Stimulated activated naive B cell treated with anti-CD40 and anti-IgM and Interleukin-4, amounts not matched to agents 10 μg/mL and 1 μg/mL and 100 μg/mL, for 72 hours (primary cell): ENCODE data around the gene LIN28B.
"Not testable (repeated sequence)": the region's sequence is repeated elsewhere in the genome, so short reads cannot be mapped to it uniquely, and the experiment has no call there.

Experiments
- ATAC-seq, 2 donors: fragments of 150-1000 bp; cut with Tn5 transposase; replicated peaks; 2 replicates each; pipeline ENCODE4 v1.10.0; 2021; ENCODE audit warnings: moderate library complexity in 1 of 2
- DNase-seq: peaks from one replicate; pipeline ENCODE4 v3.0.0; 2021
- H3K27ac Mint-ChIP-seq: one replicate; pipeline ENCODE4 v1.8.0; 2022; ENCODE audit warnings: mild to moderate bottlenecking, mixed read lengths
- H3K27me3 Mint-ChIP-seq, 2 donors: one replicate each; pipeline ENCODE4 v1.8.0; 2022; ENCODE audit warnings: mixed read lengths in 2 of 2
- H3K36me3 Mint-ChIP-seq, 2 donors: one replicate each; pipeline ENCODE4 v1.8.0; 2022; ENCODE audit warnings: mixed read lengths in 2 of 2, mild to moderate bottlenecking in 1 of 2
- H3K4me1 Mint-ChIP-seq, 2 donors: one replicate each; pipeline ENCODE4 v1.8.0; 2022; ENCODE audit warnings: mixed read lengths in 2 of 2, mild to moderate bottlenecking in 1 of 2
- H3K4me3 Mint-ChIP-seq, 2 donors: one replicate each; pipeline ENCODE4 v1.8.0; 2022; ENCODE audit warnings: mild to moderate bottlenecking in 2 of 2, mixed read lengths in 2 of 2, moderate library complexity in 1 of 2
- H3K9me3 Mint-ChIP-seq, 2 donors: one replicate each; pipeline ENCODE4 v1.8.0; 2022; ENCODE audit warnings: mixed read lengths in 2 of 2, mild to moderate bottlenecking in 1 of 2

LIN28B gene

DNA sequence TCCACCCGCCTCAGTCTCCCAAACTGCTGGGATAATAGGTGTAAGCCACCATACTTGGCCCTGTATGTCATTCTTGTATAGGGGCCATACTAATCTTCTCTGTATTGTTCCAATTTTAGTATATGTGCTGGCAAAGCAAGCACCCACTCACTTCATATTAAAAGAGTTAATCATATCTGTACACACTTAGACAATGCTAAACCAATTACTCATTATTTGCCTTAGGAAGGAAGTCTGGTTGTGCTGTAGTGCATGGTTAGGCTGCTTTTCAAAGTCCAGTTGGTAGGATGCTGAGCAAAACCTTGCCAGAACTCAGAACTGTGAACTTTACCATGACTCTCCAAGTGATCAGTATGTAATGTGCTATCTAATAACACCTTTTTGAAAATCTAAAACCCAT, 88.6 kb downstream of the LIN28B start:
- DNase-seq: no peak
- H3K4me1 Mint-ChIP-seq: no peaks in the 10 kb centered on the region
- no peak overlapping the region for H3K4me3 Mint-ChIP-seq
- H3K27ac Mint-ChIP-seq: no peak overlapping the region
- ATAC-seq: no peak
- peaks cover 6 to 9% of the 10 kb centered on the region in 2 donors for H3K27me3 Mint-ChIP-seq
- peaks cover 3 to 4% of the 10 kb centered on the region in 2 donors for H3K9me3 Mint-ChIP-seq
- no peaks in the 10 kb centered on the region for H3K36me3 Mint-ChIP-seq

DNA sequence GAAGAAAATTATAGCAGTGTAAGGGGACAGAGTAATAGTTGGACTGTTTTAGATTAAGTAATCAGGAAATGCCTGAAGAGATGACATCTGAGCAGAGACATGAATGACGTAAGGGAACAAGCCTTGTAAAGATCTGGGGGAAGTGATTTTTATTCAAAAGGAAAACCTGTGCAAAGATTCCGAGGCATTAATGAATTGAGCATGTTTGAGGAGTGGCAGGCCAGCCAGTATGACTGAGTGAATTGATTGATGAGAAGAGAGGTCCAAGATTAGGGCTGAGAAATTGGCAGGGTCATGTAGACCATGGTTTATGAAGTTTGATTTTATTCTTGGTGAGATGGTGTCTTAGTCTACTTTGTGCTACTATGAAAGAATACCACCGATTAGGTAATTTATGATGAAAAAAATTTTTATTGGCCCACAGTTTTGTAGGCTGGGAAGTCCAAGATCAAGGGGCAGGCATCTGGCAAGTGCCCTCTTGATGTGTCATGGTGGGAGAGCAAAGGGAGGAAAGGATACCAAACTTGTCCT, 95.1 kb downstream of the LIN28B start:
- Mint-ChIP-seq H3K4me3 (no peak overlapping the region), H3K27ac (no peak overlapping the region), H3K36me3 (peaks cover 0 to 1% of the 10 kb centered on the region in 2 donors), H3K4me1 (no peaks in the 10 kb centered on the region), H3K27me3 (peaks cover 5 to 16% of the 10 kb centered on the region in 2 donors), H3K9me3 (peaks cover 9 to 13% of the 10 kb centered on the region in 2 donors)
- ATAC-seq: no peak
- no peak for DNase-seq

DNA sequence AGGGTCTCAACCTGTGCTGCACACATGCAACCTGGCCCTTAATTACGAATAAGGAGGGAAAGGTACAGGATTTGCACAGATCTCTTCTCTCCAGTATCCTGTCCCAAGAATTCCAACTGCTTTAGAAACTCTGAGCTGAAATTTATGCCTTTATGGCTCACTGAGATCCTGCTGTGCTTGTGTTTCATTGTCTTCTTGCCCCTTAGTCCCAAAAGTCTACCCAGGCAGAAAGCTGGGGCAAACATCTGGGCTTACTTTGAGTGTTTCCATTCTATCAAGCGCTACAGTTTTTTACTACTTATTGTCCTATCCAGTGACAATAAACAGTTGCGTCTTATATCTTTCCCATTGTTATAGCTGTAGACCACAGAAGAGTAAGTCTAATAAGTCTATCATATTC, 99.7 kb downstream of the LIN28B start:
- no peak for DNase-seq
- H3K36me3 Mint-ChIP-seq: peaks cover 0 to 1% of the 10 kb centered on the region in 2 donors
- H3K27ac Mint-ChIP-seq: no peak overlapping the region
- H3K9me3 Mint-ChIP-seq: peaks cover 9% of the 10 kb centered on the region in 2 donors
- H3K4me1 Mint-ChIP-seq: no peaks in the 10 kb centered on the region
- no peak for ATAC-seq
- peaks cover 5 to 18% of the 10 kb centered on the region in 2 donors for H3K27me3 Mint-ChIP-seq
- H3K4me3 Mint-ChIP-seq: no peak overlapping the region

DNA sequence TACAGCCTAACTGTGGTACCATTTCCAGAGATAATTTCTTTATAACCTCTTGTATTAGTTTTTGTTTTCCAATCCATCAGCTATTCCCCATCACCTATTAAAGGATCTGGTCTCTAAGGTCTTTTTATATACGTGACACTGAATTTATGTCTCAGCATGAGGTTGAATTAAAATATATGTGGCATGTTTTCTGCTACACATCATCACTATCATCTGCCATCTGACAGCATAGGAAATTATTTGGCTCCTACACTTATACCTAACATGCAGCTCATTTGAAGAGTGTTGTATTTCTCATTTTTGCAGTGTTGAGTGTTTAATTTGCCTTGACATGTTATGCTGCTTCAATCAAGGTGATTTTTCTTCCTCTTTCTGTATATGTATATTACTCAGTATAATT, 100.3 kb downstream of the LIN28B start:
- ATAC-seq (no peak), DNase-seq (no peak)
- H3K27ac Mint-ChIP-seq: no peak overlapping the region
- H3K9me3 Mint-ChIP-seq: peaks cover 9% of the 10 kb centered on the region in 2 donors
- no peaks in the 10 kb centered on the region for H3K4me1 Mint-ChIP-seq
- no peak overlapping the region for H3K4me3 Mint-ChIP-seq
- H3K36me3 Mint-ChIP-seq: peaks cover 0 to 1% of the 10 kb centered on the region in 2 donors
- H3K27me3 Mint-ChIP-seq: peaks cover 5 to 14% of the 10 kb centered on the region in 2 donors

DNA sequence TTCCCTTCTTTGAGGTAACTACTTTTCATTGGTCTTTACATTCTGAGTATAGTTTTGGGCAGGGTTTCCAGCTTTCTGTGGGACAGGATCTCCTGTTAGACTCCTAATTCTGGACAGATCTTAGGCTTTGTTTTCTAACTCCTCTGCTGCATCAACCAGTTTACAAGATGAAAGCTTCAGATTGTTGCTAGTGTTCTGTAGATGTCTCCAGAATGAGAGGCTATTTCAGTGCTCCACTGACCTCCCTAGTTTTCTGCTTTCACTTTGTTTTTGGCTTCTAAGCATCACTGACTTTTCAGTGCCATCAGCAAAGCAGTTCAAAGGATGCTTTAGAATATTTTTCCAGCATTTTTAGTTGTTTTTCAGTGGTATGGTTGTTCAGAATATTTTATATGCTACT, 101.4 kb downstream of the LIN28B start:
- Mint-ChIP-seq H3K9me3 (peaks cover 9% of the 10 kb centered on the region in 2 donors), H3K4me3 (no peak overlapping the region), H3K36me3 (peaks cover 0 to 1% of the 10 kb centered on the region in 2 donors), H3K27ac (no peak overlapping the region), H3K4me1 (no peaks in the 10 kb centered on the region), H3K27me3 (peaks cover 5 to 15% of the 10 kb centered on the region in 2 donors)
- ATAC-seq (no peak), DNase-seq (no peak)

DNA sequence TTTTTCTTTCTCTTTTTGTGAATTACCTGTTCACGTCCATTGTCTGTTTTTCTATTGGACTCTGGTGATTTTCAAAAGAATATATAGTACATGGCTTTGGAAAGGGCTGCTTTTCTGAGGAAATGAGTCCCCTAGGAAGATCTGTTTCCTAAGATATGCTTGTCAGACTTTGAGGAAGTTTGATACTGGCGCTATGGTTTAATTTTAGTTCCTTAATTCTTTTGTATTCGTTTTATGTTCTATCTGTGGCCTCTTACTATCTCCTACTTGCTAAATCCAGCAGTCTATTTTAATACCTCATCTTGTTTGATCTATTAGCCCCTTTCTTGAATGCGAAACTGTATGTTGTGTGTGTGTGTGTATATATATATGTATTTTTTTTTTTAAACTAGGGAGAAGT, 101.9 kb downstream of the LIN28B start:
- Mint-ChIP-seq H3K27ac (no peak overlapping the region), H3K4me1 (no peaks in the 10 kb centered on the region), H3K27me3 (peaks cover 5 to 17% of the 10 kb centered on the region in 2 donors), H3K36me3 (peaks cover 0 to 1% of the 10 kb centered on the region in 2 donors), H3K4me3 (no peak overlapping the region), H3K9me3 (peaks cover 9% of the 10 kb centered on the region in 2 donors)
- no peak for DNase-seq
- no peak for ATAC-seq

DNA sequence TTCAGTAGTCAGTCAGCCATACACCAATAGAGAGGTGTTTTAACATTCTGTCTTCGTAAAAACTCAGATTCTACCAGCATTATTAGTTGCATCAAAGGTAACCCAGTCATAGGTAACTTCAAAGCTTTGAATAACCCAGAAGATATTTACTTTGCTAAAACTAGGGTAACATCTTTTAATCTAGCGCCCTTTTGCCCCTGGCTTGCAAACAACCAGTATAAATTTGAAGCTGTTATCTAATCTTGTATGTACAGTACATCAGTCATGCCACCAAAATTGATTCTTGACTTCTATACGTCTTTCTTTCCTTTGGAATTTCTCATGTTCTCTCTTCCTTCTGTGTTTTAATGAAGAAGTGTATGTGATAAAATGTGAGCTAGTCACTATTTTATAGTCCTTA, 109.3 kb downstream of the LIN28B start:
- ATAC-seq (no peak), DNase-seq (no peak)
- Mint-ChIP-seq H3K27me3 (peaks cover 21 to 23% of the 10 kb centered on the region in 2 donors), H3K36me3 (no peaks in the 10 kb centered on the region), H3K9me3 (no peaks in the 10 kb centered on the region), H3K4me3 (no peak overlapping the region), H3K27ac (no peak overlapping the region), H3K4me1 (no peaks in the 10 kb centered on the region)

DNA sequence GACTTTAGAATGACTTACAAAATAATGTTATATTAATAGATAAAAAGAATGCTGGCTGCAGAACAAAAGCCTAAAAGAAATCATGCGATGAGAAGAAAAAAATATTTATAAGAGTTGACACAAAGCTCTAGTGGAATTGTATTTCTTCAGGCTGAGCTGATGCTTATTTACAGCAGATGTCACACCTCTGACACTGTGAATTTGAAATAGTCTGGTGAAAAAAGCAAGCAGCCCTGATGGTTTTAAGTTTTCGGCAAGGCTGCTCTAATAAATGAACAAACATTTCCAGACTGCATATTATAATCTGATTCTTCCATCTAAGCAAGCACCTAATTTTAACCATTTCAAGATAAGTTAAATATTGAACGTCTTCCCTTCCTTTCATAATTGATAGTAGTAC, 109.9 kb downstream of the LIN28B start:
- no peak for ATAC-seq
- H3K27me3 Mint-ChIP-seq: peaks cover 21 to 23% of the 10 kb centered on the region in 2 donors
- DNase-seq: no peak
- no peaks in the 10 kb centered on the region for H3K4me1 Mint-ChIP-seq
- no peaks in the 10 kb centered on the region for H3K9me3 Mint-ChIP-seq
- H3K27ac Mint-ChIP-seq: no peak overlapping the region
- H3K4me3 Mint-ChIP-seq: no peak overlapping the region
- H3K36me3 Mint-ChIP-seq: no peaks in the 10 kb centered on the region

DNA sequence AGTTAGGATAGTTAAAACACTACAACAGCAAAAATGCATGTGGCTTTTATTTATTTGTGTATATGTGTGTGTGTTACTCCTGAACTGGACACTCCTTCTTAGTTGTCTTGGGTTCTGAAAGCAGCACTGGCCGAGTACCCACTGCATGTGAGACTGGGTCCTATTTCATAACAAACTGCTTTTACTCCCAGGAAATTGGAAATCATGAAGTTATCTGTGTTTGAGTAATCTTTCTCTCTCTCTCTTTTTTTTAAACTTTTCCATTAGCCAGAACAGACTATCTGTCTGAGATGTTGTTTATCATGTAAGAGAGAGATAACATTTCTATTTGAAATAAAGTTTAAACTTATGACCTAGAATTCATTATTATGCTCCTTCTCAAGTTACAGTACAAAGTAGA, 110.4 kb downstream of the LIN28B start:
- no peak for ATAC-seq
- Mint-ChIP-seq H3K27ac (no peak overlapping the region), H3K4me3 (no peak overlapping the region), H3K9me3 (no peaks in the 10 kb centered on the region), H3K4me1 (no peaks in the 10 kb centered on the region), H3K36me3 (no peaks in the 10 kb centered on the region), H3K27me3 (peaks cover 21 to 23% of the 10 kb centered on the region in 2 donors)
- DNase-seq: no peak

DNA sequence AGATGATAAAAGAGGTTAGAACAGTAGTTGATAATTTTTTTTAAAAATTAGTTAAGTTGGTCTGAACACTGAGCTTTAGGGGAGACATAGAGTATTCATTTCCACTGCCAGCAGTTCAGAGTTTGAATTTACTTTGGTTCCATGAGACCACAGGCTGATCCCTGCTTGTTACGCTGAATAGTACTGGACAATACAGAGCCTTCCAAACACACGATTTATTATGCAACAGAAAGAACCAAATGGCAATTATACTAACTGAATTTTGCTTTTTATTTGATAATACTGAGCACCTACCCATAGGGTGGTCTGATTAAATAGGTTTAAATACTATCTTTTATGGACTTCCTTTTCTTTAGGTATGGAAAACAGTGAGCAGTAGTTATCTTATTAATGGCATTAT, 111.5 kb downstream of the LIN28B start:
- DNase-seq (no peak), ATAC-seq (no peak)
- Mint-ChIP-seq H3K27me3 (peaks cover 18 to 28% of the 10 kb centered on the region in 2 donors), H3K27ac (no peak overlapping the region), H3K9me3 (no peaks in the 10 kb centered on the region), H3K36me3 (no peaks in the 10 kb centered on the region), H3K4me1 (no peaks in the 10 kb centered on the region), H3K4me3 (no peak overlapping the region)

DNA sequence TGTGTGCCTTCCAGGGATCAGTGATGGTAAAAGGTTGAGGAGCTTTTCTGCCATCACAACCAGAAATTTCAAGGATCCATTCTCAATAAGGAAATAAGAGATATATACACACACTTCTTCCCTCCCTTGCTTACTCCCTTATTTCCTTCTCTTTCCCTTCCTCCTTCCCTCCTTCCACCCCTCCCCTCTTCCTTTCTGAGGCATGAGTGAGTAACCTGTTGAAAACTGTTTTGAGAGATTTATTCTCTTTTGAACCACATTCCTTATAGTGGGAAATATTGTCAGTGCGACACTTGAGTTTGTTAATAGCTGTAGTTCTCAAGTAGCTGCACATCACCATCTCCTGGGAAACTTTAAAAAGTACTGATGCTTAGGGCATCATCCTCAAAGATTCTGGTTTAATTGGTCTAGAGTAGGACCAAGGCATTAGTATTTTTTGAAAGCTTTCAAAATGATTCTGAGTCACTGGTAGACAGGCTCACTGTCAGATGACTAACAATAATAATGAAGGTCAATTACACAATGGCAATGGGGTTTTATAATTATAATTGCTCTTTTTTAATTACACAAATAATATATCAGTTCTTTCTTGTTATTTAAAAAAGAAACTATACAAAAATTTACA, 113.0 kb downstream of the LIN28B start:
- DNase-seq: no peak
- ATAC-seq: no peak
- H3K9me3 Mint-ChIP-seq: no peaks in the 10 kb centered on the region
- no peak overlapping the region for H3K4me3 Mint-ChIP-seq
- no peaks in the 10 kb centered on the region for H3K4me1 Mint-ChIP-seq
- H3K36me3 Mint-ChIP-seq: no peaks in the 10 kb centered on the region
- no peak overlapping the region for H3K27ac Mint-ChIP-seq
- H3K27me3 Mint-ChIP-seq: peaks cover 16 to 28% of the 10 kb centered on the region in 2 donors

DNA sequence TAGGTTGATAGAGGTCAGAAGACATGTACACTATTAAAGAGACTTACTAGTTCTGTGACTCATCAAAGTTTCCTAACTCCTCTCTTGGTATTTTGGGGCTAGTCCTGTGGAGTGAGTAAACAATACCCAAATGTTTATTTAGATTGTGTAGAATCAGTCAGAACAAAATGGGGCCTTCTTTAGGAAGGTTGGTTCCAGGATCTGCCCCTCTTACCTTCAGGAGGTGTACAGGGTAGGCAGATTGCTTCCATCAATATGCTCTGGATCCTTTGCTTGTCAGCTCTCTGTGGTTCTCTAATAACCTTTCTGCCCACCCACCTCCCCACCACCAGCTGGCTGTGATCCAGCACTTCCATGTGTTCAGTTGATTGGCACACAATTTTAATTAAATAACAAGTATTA, 115.9 kb downstream of the LIN28B start:
- Mint-ChIP-seq H3K27ac (no peak overlapping the region), H3K4me3 (no peak overlapping the region), H3K27me3 (peaks cover 11 to 18% of the 10 kb centered on the region in 2 donors), H3K4me1 (no peaks in the 10 kb centered on the region), H3K36me3 (no peaks in the 10 kb centered on the region), H3K9me3 (no peaks in the 10 kb centered on the region)
- ATAC-seq (peak in 1 of 2 donors; percentile 10), DNase-seq (no peak)

DNA sequence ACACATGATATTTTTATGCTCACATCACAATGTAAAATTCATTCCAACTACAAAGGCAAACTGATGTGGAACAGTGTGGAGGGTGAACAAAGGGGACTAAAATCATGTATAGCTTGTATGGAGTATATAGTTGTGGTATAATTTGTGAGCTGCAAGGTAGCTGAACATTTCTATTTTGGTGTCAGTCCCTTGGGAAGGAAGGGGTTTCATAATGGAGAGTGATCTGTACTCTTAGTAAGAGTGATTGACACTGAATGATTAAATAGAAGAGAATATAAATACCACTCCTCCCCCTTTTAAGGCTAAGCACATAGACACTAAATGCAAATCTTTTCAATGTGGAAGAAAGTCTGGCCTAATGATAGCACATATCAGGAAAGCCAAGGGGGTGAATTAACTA, 118.3 kb downstream of the LIN28B start:
- Mint-ChIP-seq H3K27me3 (peaks cover 7 to 13% of the 10 kb centered on the region in 2 donors), H3K4me3 (no peak overlapping the region), H3K36me3 (no peaks in the 10 kb centered on the region), H3K27ac (no peak overlapping the region), H3K9me3 (no peaks in the 10 kb centered on the region), H3K4me1 (no peaks in the 10 kb centered on the region)
- ATAC-seq (no peak), DNase-seq (no peak)

DNA sequence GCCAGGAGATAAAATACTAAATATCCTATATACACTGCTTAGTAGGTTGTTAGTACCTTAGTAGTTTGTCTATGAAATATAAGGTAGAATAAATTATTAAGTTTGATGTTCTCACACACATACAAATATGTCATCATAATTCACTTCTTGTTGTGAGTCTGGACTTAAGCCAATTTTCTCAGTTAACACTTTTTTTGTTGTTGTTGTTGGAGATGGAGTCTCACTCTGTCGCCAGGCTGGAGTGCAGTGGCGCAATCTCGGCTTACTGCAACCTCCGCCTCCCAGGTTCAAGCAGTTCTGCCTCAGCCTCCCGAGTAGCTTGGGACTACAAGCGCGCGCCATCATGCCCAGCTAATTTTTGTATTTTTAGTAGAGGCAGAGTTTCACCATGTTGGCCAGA, 119.5 kb downstream of the LIN28B start:
- H3K4me1 Mint-ChIP-seq, H3K27me3 Mint-ChIP-seq, H3K36me3 Mint-ChIP-seq, ATAC-seq, H3K4me3 Mint-ChIP-seq, H3K27ac Mint-ChIP-seq, H3K9me3 Mint-ChIP-seq, DNase-seq: not testable (repeated sequence)

DNA sequence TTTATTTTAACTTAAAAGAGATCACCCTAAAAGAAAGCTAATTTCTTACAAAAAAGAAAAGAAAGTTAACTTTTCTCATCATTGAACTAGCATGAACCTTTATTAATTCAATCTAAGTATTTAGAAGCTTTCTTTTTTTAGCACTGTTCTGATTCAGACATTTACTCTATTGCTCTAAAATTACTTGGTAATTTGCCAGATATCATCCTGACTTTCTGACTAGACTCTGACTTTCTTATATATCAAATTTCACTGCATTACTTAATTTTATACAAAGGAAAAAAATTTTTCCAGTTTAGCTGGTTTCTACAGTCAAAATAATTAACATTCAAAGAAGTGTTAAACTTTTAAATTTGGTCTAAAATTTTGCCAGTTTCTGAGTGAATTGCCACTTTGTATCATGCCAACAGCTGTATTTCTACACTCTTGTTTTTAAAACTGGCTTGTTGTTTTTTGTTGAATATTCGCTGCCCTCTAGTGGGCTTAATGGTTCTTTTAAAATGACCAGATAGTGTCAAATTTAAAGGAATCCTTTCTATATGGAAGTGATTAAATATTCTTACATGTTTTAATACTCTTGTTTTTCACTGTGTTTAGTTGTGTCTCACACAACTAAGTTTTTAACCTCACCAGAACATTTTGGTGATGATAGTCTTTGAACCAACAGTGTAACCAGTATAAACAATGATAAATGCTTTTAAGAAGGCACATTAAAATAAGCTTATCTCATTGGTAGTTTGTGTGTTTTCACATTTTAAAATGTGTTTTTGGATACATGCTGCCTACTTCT, 120.9 kb downstream of the LIN28B start:
- ATAC-seq (no peak), DNase-seq (no peak)
- no peaks in the 10 kb centered on the region for H3K36me3 Mint-ChIP-seq
- H3K9me3 Mint-ChIP-seq: no peaks in the 10 kb centered on the region
- H3K27me3 Mint-ChIP-seq: peaks cover 7% of the 10 kb centered on the region in 2 donors
- no peak overlapping the region for H3K4me3 Mint-ChIP-seq
- H3K4me1 Mint-ChIP-seq: no peaks in the 10 kb centered on the region
- no peak overlapping the region for H3K27ac Mint-ChIP-seq
